Measurements from ENCODE around the gene CPED1.

GRCh38 chr7:121017586-121017985 is 29.1 kb downstream of the CPED1 start:
- no peak for TF ChIP-seq CTCF (IDR thresholded peaks at IDR 0.05)
- TF ChIP-seq POLR2AphosphoS5 (IDR thresholded peaks at IDR 0.05) = no peak
- no peak for TF ChIP-seq POLR2A (IDR thresholded peaks at IDR 0.05)
- no peak for TF ChIP-seq EP300 (IDR thresholded peaks at IDR 0.05)

Data from suprapubic skin (tissue), 4 donors.